Measurements from ENCODE around the gene KRR1. TPM values are rescaled to one million over a fixed set of nuclear protein-coding genes. Genes with fewer than 3 reads are reported as not detected.
A peak's percentile ranks its signal among the peaks of the same experiment; 100 is the strongest.

Gene KRR1
- total and polyA plus RNA-seq, 2 of the 13 experiments (the other 11 are each of a cell fraction or from before 2014, with no cell fraction given): 19.3 to 103 TPM

DNA sequence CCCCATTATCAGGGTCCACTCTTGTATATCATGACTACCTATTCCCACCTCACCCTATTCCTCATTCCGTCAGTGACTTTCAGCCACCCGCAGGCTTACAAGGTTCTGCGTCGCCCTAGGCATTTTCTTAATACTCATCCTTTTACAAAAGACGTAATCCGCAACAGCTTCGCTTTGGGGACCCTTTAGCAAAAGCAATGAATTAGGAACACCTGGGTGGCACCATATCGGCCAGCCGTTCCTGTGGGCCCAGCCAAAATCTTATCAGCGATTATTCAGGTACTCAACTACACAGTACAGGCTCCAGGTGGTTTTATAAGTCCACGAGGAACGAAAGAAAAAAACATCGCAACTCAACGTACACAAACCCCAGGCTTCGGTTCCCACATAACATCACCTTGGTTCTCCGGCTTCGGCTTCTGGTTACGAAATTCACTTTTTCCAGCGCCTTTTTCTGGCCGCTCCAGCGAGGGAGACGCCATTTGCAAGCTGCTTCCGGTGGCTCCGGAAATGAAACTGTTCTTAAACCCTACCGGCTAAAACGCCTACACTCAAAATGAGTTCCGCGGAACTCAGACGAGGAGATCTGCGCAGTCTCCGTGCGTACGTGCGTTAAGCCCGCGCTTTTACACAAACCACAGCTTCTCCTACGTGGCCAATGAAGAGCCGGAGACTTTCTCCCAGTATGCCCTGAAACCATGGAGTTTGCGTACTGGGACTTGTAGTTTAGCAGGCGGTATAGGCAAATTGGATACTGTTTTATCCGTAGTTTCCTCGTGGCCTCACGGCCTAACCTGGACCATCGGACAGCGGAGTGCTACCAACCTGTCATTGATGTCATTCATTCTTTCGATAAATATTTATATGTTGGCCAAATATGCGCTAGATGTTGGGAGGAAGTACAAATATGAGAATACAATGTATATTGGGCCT lies at the start of gene KRR1 (continued):
- TF ChIP-seq ZBTB7A (CRISPR knock-in tag; IDR thresholded peaks at IDR 0.05) (no peak), PAX8 (CRISPR knock-in tag; IDR thresholded peaks at IDR 0.05; ENCODE audit: borderline replicate concordance) (no peak), SALL1 (CRISPR knock-in tag; IDR thresholded peaks at IDR 0.05) (peak; percentile 83), SMAD9 (CRISPR knock-in tag; IDR thresholded peaks at IDR 0.05) (peak; percentile 22; the same call in 1 of the 2 replicates), ZNF615 (CRISPR knock-in tag; IDR thresholded peaks at IDR 0.05; ENCODE audit: borderline replicate concordance) (peak; percentile 79; the same call in 1 of the 2 replicates), ZNF460 (CRISPR knock-in tag; IDR thresholded peaks at IDR 0.05; ENCODE audit: borderline replicate concordance) (no peak), CBX5 (CRISPR knock-in tag; IDR thresholded peaks at IDR 0.05; ENCODE audit: borderline replicate concordance) (peak; percentile 82; the same call in 1 of the 2 replicates), ONECUT2 (CRISPR knock-in tag; IDR thresholded peaks at IDR 0.05) (no peak), ZNF782 (CRISPR knock-in tag; IDR thresholded peaks at IDR 0.05; ENCODE audit: borderline replicate concordance) (peak; percentile 67; the same call in 1 of the 2 replicates), SP2 (CRISPR knock-in tag; IDR thresholded peaks at IDR 0.05) (peak; percentile 63), KLF16 (CRISPR knock-in tag; IDR thresholded peaks at IDR 0.05) (peak in 1 of 2 experiments; percentile 95; a peak in 2 of 4 replicates), RAD21 (CRISPR knock-in tag; IDR thresholded peaks at IDR 0.05) (peak; percentile 59), ZNF121 (CRISPR knock-in tag; IDR thresholded peaks at IDR 0.05) (no peak), AGO1 (IDR thresholded peaks at IDR 0.05; ENCODE audit: low read depth, low read length, poor library complexity, severe bottlenecking) (no peak)
- TF ChIP-seq, protein P1, sequence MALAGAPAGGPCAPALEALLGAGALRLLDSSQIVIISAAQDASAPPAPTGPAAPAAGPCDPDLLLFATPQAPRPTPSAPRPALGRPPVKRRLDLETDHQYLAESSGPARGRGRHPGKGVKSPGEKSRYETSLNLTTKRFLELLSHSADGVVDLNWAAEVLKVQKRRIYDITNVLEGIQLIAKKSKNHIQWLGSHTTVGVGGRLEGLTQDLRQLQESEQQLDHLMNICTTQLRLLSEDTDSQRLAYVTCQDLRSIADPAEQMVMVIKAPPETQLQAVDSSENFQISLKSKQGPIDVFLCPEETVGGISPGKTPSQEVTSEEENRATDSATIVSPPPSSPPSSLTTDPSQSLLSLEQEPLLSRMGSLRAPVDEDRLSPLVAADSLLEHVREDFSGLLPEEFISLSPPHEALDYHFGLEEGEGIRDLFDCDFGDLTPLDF (CRISPR knock-in tag; IDR thresholded peaks at IDR 0.05): peak; percentile 99
- TF ChIP-seq, protein P2, sequence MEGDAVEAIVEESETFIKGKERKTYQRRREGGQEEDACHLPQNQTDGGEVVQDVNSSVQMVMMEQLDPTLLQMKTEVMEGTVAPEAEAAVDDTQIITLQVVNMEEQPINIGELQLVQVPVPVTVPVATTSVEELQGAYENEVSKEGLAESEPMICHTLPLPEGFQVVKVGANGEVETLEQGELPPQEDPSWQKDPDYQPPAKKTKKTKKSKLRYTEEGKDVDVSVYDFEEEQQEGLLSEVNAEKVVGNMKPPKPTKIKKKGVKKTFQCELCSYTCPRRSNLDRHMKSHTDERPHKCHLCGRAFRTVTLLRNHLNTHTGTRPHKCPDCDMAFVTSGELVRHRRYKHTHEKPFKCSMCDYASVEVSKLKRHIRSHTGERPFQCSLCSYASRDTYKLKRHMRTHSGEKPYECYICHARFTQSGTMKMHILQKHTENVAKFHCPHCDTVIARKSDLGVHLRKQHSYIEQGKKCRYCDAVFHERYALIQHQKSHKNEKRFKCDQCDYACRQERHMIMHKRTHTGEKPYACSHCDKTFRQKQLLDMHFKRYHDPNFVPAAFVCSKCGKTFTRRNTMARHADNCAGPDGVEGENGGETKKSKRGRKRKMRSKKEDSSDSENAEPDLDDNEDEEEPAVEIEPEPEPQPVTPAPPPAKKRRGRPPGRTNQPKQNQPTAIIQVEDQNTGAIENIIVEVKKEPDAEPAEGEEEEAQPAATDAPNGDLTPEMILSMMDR (CRISPR knock-in tag; IDR thresholded peaks at IDR 0.05): peak; percentile 24; the same call in 1 of the 2 replicates
- TF ChIP-seq, protein P3, sequence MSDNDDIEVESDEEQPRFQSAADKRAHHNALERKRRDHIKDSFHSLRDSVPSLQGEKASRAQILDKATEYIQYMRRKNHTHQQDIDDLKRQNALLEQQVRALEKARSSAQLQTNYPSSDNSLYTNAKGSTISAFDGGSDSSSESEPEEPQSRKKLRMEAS (IDR thresholded peaks at IDR 0.05): peak; percentile 93
- TF ChIP-seq, protein P4, sequence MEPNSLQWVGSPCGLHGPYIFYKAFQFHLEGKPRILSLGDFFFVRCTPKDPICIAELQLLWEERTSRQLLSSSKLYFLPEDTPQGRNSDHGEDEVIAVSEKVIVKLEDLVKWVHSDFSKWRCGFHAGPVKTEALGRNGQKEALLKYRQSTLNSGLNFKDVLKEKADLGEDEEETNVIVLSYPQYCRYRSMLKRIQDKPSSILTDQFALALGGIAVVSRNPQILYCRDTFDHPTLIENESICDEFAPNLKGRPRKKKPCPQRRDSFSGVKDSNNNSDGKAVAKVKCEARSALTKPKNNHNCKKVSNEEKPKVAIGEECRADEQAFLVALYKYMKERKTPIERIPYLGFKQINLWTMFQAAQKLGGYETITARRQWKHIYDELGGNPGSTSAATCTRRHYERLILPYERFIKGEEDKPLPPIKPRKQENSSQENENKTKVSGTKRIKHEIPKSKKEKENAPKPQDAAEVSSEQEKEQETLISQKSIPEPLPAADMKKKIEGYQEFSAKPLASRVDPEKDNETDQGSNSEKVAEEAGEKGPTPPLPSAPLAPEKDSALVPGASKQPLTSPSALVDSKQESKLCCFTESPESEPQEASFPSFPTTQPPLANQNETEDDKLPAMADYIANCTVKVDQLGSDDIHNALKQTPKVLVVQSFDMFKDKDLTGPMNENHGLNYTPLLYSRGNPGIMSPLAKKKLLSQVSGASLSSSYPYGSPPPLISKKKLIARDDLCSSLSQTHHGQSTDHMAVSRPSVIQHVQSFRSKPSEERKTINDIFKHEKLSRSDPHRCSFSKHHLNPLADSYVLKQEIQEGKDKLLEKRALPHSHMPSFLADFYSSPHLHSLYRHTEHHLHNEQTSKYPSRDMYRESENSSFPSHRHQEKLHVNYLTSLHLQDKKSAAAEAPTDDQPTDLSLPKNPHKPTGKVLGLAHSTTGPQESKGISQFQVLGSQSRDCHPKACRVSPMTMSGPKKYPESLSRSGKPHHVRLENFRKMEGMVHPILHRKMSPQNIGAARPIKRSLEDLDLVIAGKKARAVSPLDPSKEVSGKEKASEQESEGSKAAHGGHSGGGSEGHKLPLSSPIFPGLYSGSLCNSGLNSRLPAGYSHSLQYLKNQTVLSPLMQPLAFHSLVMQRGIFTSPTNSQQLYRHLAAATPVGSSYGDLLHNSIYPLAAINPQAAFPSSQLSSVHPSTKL (CRISPR knock-in tag; IDR thresholded peaks at IDR 0.05): peak; percentile 52; the same call in 1 of the 2 replicates
- TF ChIP-seq, protein P5, sequence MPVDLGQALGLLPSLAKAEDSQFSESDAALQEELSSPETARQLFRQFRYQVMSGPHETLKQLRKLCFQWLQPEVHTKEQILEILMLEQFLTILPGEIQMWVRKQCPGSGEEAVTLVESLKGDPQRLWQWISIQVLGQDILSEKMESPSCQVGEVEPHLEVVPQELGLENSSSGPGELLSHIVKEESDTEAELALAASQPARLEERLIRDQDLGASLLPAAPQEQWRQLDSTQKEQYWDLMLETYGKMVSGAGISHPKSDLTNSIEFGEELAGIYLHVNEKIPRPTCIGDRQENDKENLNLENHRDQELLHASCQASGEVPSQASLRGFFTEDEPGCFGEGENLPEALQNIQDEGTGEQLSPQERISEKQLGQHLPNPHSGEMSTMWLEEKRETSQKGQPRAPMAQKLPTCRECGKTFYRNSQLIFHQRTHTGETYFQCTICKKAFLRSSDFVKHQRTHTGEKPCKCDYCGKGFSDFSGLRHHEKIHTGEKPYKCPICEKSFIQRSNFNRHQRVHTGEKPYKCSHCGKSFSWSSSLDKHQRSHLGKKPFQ (CRISPR knock-in tag; IDR thresholded peaks at IDR 0.05; ENCODE audit: insufficient replicate concordance): peak; percentile 67
